Measurements from ENCODE around the gene ERG28. TPM values are rescaled to one million over a fixed set of nuclear protein-coding genes. Genes with fewer than 3 reads are reported as not detected.

The ERG28 gene
- polyA plus RNA-seq, 2 of the 4 experiments (the other 2 are of a cell fraction): 18.8 to 23.4 TPM

DNA sequence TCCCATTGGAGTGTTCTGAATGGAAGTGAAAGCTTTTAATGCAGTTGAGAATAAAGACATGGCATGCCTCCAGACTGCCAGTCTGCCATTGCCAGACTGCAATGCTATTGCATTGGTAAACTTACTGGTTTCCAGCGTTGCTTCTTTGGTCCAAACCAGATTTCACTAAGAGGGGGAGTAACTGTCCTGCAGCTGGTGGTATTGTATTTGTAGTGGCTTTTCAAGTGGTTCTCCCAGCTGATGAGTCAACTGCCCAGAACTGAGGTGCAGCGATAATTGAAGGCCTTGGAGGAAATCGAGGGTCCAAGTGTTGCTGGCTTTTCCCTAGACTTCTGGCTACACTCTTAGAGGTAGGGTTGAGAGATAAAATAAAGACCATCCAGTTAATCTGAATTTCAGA, 31.9 kb downstream of the ERG28 start:
- no peak for ATAC-seq
- Histone ChIP-seq H3K4me3 (no peak overlapping the region), H3K4me1 (peaks cover 2% of the 10 kb centered on the region; the same call in 1 of the 3 replicates), H3K27ac (no peak overlapping the region), H3K9me3 (no peaks in the 10 kb centered on the region), H3K4me2 (no peak overlapping the region)
- TF ChIP-seq GATA3 (IDR thresholded peaks at IDR 0.05; ENCODE audit: borderline replicate concordance): no peak
- TF ChIP-seq KDM1A (IDR thresholded peaks at IDR 0.05; ENCODE audit: low read depth): no peak
- TF ChIP-seq MAFK (IDR thresholded peaks at IDR 0.05; ENCODE audit: partially characterized antibody): no peak
- no peak for TF ChIP-seq BHLHE40 (IDR thresholded peaks at IDR 0.05; ENCODE audit: low read depth, low read length)
- no peak for TF ChIP-seq EHF (CRISPR knock-in tag; IDR thresholded peaks at IDR 0.05)
- no peak for TF ChIP-seq SMC3 (IDR thresholded peaks at IDR 0.05)
- TF ChIP-seq TFCP2L1 (CRISPR knock-in tag; IDR thresholded peaks at IDR 0.05): no peak
- TF ChIP-seq CBX2 (IDR thresholded peaks at IDR 0.05; ENCODE audit: borderline replicate concordance, low read depth): no peak
- TF ChIP-seq CTCF (IDR thresholded peaks at IDR 0.05): no peak
- TF ChIP-seq RARB (CRISPR knock-in tag; IDR thresholded peaks at IDR 0.05): no peak
- TF ChIP-seq CEBPB (IDR thresholded peaks at IDR 0.05): no peak
- no peak for TF ChIP-seq NR3C1 (IDR thresholded peaks at IDR 0.05)
- no peak for TF ChIP-seq ZFP36 (IDR thresholded peaks at IDR 0.05; ENCODE audit: borderline replicate concordance, partially characterized antibody)
- TF ChIP-seq MAX (IDR thresholded peaks at IDR 0.05): no peak
- TF ChIP-seq, protein P1, sequence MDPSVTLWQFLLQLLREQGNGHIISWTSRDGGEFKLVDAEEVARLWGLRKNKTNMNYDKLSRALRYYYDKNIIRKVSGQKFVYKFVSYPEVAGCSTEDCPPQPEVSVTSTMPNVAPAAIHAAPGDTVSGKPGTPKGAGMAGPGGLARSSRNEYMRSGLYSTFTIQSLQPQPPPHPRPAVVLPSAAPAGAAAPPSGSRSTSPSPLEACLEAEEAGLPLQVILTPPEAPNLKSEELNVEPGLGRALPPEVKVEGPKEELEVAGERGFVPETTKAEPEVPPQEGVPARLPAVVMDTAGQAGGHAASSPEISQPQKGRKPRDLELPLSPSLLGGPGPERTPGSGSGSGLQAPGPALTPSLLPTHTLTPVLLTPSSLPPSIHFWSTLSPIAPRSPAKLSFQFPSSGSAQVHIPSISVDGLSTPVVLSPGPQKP (IDR thresholded peaks at IDR 0.05; ENCODE audit: low read depth, low read length): no peak
- TF ChIP-seq, protein P2, sequence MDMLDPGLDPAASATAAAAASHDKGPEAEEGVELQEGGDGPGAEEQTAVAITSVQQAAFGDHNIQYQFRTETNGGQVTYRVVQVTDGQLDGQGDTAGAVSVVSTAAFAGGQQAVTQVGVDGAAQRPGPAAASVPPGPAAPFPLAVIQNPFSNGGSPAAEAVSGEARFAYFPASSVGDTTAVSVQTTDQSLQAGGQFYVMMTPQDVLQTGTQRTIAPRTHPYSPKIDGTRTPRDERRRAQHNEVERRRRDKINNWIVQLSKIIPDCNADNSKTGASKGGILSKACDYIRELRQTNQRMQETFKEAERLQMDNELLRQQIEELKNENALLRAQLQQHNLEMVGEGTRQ (IDR thresholded peaks at IDR 0.05): no peak
- no peak for TF ChIP-seq CBX8 (IDR thresholded peaks at IDR 0.05)
- no peak for DNase-seq (ENCODE audit: low read depth in 1 of 2, low spot score in 1 of 2)
- FAIRE-seq: no peak
- ChIA-PET POLR2A (no interaction called here), CTCF (interaction anchor here (1.0 to 3.6 kb wide), 4 partner anchors 9 to 25 kb away, joined by 3 to 10 read pairs (median 4); no protein-coding TSS in a partner anchor)
- WGBS (ENCODE audit: missing lambda C conversion rate): 46% methylated on average over 3 of the region's 3 CpGs

GRCh38 chr14:75627406-75627805, 33.3 kb downstream of the ERG28 start:
- Histone ChIP-seq H3K4me2 (no peak overlapping the region), H3K9me3 (no peaks in the 10 kb centered on the region), H3K4me3 (no peak overlapping the region), H3K4me1 (peaks cover 12% of the 10 kb centered on the region), H3K27ac (no peak overlapping the region)
- no peak for ATAC-seq
- no peak for FAIRE-seq
- ChIA-PET POLR2A (no interaction called here), CTCF (interaction anchor here (1.1 to 3.6 kb wide), 4 partner anchors 14 to 66 kb away, joined by 4 to 10 read pairs (median 5); no protein-coding TSS in a partner anchor)
- TF ChIP-seq, protein P3, sequence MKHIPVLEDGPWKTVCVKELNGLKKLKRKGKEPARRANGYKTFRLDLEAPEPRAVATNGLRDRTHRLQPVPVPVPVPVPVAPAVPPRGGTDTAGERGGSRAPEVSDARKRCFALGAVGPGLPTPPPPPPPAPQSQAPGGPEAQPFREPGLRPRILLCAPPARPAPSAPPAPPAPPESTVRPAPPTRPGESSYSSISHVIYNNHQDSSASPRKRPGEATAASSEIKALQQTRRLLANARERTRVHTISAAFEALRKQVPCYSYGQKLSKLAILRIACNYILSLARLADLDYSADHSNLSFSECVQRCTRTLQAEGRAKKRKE (CRISPR knock-in tag; IDR thresholded peaks at IDR 0.05; ENCODE audit: low read depth): no peak
- no peak for TF ChIP-seq KDM5A (IDR thresholded peaks at IDR 0.05)
- TF ChIP-seq RCOR1 (IDR thresholded peaks at IDR 0.05; ENCODE audit: low read depth, low read length): no peak
- TF ChIP-seq, protein P4, sequence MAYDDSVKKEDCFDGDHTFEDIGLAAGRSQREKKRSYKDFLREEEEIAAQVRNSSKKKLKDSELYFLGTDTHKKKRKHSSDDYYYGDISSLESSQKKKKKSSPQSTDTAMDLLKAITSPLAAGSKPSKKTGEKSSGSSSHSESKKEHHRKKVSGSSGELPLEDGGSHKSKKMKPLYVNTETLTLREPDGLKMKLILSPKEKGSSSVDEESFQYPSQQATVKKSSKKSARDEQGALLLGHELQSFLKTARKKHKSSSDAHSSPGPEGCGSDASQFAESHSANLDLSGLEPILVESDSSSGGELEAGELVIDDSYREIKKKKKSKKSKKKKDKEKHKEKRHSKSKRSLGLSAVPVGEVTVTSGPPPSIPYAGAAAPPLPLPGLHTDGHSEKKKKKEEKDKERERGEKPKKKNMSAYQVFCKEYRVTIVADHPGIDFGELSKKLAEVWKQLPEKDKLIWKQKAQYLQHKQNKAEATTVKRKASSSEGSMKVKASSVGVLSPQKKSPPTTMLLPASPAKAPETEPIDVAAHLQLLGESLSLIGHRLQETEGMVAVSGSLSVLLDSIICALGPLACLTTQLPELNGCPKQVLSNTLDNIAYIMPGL (CRISPR knock-in tag; IDR thresholded peaks at IDR 0.05; ENCODE audit: borderline replicate concordance): no peak
- TF ChIP-seq CBX8 (IDR thresholded peaks at IDR 0.05): no peak
- no peak for DNase-seq (ENCODE audit: low read depth in 1 of 2, low spot score in 1 of 2)
- 61% methylated on average over 4 of the region's 4 CpGs for WGBS (ENCODE audit: missing lambda C conversion rate)
